ENCODE measurements around the gene RGS17. TPM values are rescaled to one million over a fixed set of nuclear protein-coding genes. Genes with fewer than 3 reads are reported as not detected.

The RGS17 gene
- total RNA-seq, 1 donor from 2014 or later = under 0.01 TPM

- Histone ChIP-seq H3K9me3 (ENCODE audit: control insufficient read depth in 3 of 3, low read length in 3 of 3) (no peaks in the 10 kb centered on the region), H3K9ac (ENCODE audit: low read depth in 1 of 3, low read length in 3 of 3) (no peak overlapping the region), H3K36me3 (ENCODE audit: control insufficient read depth in 3 of 3, insufficient read depth in 3 of 3, low read length in 3 of 3) (no peaks in the 10 kb centered on the region), H3K27ac (ENCODE audit: low read depth, low read length) (no peak overlapping the region), H3K4me3 (ENCODE audit: low read length in 3 of 3) (no peak overlapping the region), H3K4me1 (ENCODE audit: control insufficient read depth in 3 of 3, insufficient read depth in 3 of 3, low read length in 3 of 3) (no peaks in the 10 kb centered on the region), H3K27me3 (ENCODE audit: control insufficient read depth in 3 of 3, insufficient read depth in 3 of 3, low read length in 3 of 3) (no peaks in the 10 kb centered on the region)
Observed at GRCh38 chr6:153069897-153070296, 61.2 kb downstream of the RGS17 start.

- no peak overlapping the region for H3K27ac ChIP-seq (ENCODE audit: low read depth, low read length)
- no peaks in the 10 kb centered on the region for H3K27me3 ChIP-seq (ENCODE audit: control insufficient read depth in 3 of 3, insufficient read depth in 3 of 3, low read length in 3 of 3)
- no peaks in the 10 kb centered on the region for H3K36me3 ChIP-seq (ENCODE audit: control insufficient read depth in 3 of 3, insufficient read depth in 3 of 3, low read length in 3 of 3)
- no peak overlapping the region for H3K4me3 ChIP-seq (ENCODE audit: low read length in 3 of 3)
- H3K9ac ChIP-seq (ENCODE audit: low read depth in 1 of 3, low read length in 3 of 3) = no peak overlapping the region
- no peaks in the 10 kb centered on the region for H3K9me3 ChIP-seq (ENCODE audit: control insufficient read depth in 3 of 3, low read length in 3 of 3)
- H3K4me1 ChIP-seq (ENCODE audit: control insufficient read depth in 3 of 3, insufficient read depth in 3 of 3, low read length in 3 of 3) = no peaks in the 10 kb centered on the region
Observed at GRCh38 chr6:153065222-153065621, 65.9 kb downstream of the RGS17 start.

DNA sequence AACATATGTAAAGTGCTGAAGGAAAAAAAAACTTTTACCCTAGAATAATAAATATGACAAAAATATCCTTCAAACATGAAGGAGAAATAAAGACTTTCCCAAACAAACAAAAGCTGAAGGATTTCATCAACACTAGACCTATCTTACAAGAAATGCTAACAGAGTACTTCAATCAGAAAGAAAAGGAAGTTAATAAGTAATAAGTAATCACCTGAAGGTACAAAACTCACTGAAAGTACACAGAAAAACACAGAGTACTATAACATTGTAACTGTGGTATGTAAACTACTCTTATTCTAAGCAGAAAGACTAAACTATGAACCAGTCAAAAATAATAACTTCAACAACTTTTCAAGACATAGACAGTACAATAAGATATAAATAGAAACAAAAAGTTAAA lies 67.1 kb downstream of the RGS17 start:
- no peak overlapping the region for H3K4me3 ChIP-seq (ENCODE audit: low read length in 3 of 3)
- H3K36me3 ChIP-seq (ENCODE audit: control insufficient read depth in 3 of 3, insufficient read depth in 3 of 3, low read length in 3 of 3) = no peaks in the 10 kb centered on the region
- H3K9ac ChIP-seq (ENCODE audit: low read depth in 1 of 3, low read length in 3 of 3) = no peak overlapping the region
- no peaks in the 10 kb centered on the region for H3K9me3 ChIP-seq (ENCODE audit: control insufficient read depth in 3 of 3, low read length in 3 of 3)
- no peaks in the 10 kb centered on the region for H3K4me1 ChIP-seq (ENCODE audit: control insufficient read depth in 3 of 3, insufficient read depth in 3 of 3, low read length in 3 of 3)
- H3K27ac ChIP-seq (ENCODE audit: low read depth, low read length) = no peak overlapping the region
- no peaks in the 10 kb centered on the region for H3K27me3 ChIP-seq (ENCODE audit: control insufficient read depth in 3 of 3, insufficient read depth in 3 of 3, low read length in 3 of 3)

- no peaks in the 10 kb centered on the region for H3K36me3 ChIP-seq (ENCODE audit: control insufficient read depth in 3 of 3, insufficient read depth in 3 of 3, low read length in 3 of 3)
- no peak overlapping the region for H3K27ac ChIP-seq (ENCODE audit: low read depth, low read length)
- H3K9ac ChIP-seq (ENCODE audit: low read depth in 1 of 3, low read length in 3 of 3) = no peak overlapping the region
- no peaks in the 10 kb centered on the region for H3K4me1 ChIP-seq (ENCODE audit: control insufficient read depth in 3 of 3, insufficient read depth in 3 of 3, low read length in 3 of 3)
- no peaks in the 10 kb centered on the region for H3K9me3 ChIP-seq (ENCODE audit: control insufficient read depth in 3 of 3, low read length in 3 of 3)
- no peak overlapping the region for H3K4me3 ChIP-seq (ENCODE audit: low read length in 3 of 3)
- H3K27me3 ChIP-seq (ENCODE audit: control insufficient read depth in 3 of 3, insufficient read depth in 3 of 3, low read length in 3 of 3) = no peaks in the 10 kb centered on the region
Observed at GRCh38 chr6:153062516-153062915, 68.6 kb downstream of the RGS17 start.

GRCh38 chr6:153059757-153060156 lies 71.3 kb downstream of the RGS17 start:
- H3K27me3 ChIP-seq (ENCODE audit: control insufficient read depth in 3 of 3, insufficient read depth in 3 of 3, low read length in 3 of 3) = no peaks in the 10 kb centered on the region
- no peaks in the 10 kb centered on the region for H3K9me3 ChIP-seq (ENCODE audit: control insufficient read depth in 3 of 3, low read length in 3 of 3)

GRCh38 chr6:153059311-153059710 lies 71.8 kb downstream of the RGS17 start:
- no peaks in the 10 kb centered on the region for H3K36me3 ChIP-seq (ENCODE audit: control insufficient read depth in 3 of 3, insufficient read depth in 3 of 3, low read length in 3 of 3)
- H3K27ac ChIP-seq (ENCODE audit: low read depth, low read length) = no peak overlapping the region
- H3K27me3 ChIP-seq (ENCODE audit: control insufficient read depth in 3 of 3, insufficient read depth in 3 of 3, low read length in 3 of 3) = no peaks in the 10 kb centered on the region
- H3K9me3 ChIP-seq (ENCODE audit: control insufficient read depth in 3 of 3, low read length in 3 of 3) = no peaks in the 10 kb centered on the region
- no peak overlapping the region for H3K4me3 ChIP-seq (ENCODE audit: low read length in 3 of 3)
- H3K4me1 ChIP-seq (ENCODE audit: control insufficient read depth in 3 of 3, insufficient read depth in 3 of 3, low read length in 3 of 3) = no peaks in the 10 kb centered on the region
- H3K9ac ChIP-seq (ENCODE audit: low read depth in 1 of 3, low read length in 3 of 3) = no peak overlapping the region

More at GRCh38 chr6:153059757-153060156, 71.3 kb downstream of the RGS17 start:
- no peak overlapping the region for H3K9ac ChIP-seq (ENCODE audit: low read depth in 1 of 3, low read length in 3 of 3)
- H3K4me1 ChIP-seq (ENCODE audit: control insufficient read depth in 3 of 3, insufficient read depth in 3 of 3, low read length in 3 of 3) = no peaks in the 10 kb centered on the region
- H3K36me3 ChIP-seq (ENCODE audit: control insufficient read depth in 3 of 3, insufficient read depth in 3 of 3, low read length in 3 of 3) = no peaks in the 10 kb centered on the region
- no peak overlapping the region for H3K4me3 ChIP-seq (ENCODE audit: low read length in 3 of 3)
- no peak overlapping the region for H3K27ac ChIP-seq (ENCODE audit: low read depth, low read length)

- no peaks in the 10 kb centered on the region for H3K36me3 ChIP-seq (ENCODE audit: control insufficient read depth in 3 of 3, insufficient read depth in 3 of 3, low read length in 3 of 3)
- no peaks in the 10 kb centered on the region for H3K27me3 ChIP-seq (ENCODE audit: control insufficient read depth in 3 of 3, insufficient read depth in 3 of 3, low read length in 3 of 3)
- H3K9me3 ChIP-seq (ENCODE audit: control insufficient read depth in 3 of 3, low read length in 3 of 3) = no peaks in the 10 kb centered on the region
- no peak overlapping the region for H3K9ac ChIP-seq (ENCODE audit: low read depth in 1 of 3, low read length in 3 of 3)
- H3K4me1 ChIP-seq (ENCODE audit: control insufficient read depth in 3 of 3, insufficient read depth in 3 of 3, low read length in 3 of 3) = no peaks in the 10 kb centered on the region
- no peak overlapping the region for H3K4me3 ChIP-seq (ENCODE audit: low read length in 3 of 3)
- H3K27ac ChIP-seq (ENCODE audit: low read depth, low read length) = no peak overlapping the region
Observed at GRCh38 chr6:153058909-153059308, 72.2 kb downstream of the RGS17 start.

DNA sequence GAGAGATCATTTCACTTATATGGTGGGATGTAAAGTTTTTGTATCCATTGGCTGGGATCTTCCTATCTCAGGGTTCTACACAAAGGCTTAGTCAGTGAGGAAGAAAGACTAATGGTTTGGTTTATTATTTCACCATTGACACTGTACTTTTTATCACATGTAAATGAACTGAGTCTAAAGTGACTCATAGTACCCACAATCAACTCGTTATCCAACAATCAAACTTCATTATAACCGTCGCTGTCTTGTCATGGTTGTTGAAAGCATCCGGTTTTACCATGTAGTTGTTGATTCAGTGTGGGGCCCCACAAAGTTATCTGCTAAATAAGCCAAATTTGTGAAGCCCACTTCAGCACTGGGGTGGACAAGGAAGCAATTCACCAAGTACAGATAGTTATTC lies 72.8 kb downstream of the RGS17 start:
- Histone ChIP-seq H3K4me3 (ENCODE audit: low read length in 3 of 3) (no peak overlapping the region), H3K27ac (ENCODE audit: low read depth, low read length) (no peak overlapping the region), H3K36me3 (ENCODE audit: control insufficient read depth in 3 of 3, insufficient read depth in 3 of 3, low read length in 3 of 3) (no peaks in the 10 kb centered on the region), H3K9ac (ENCODE audit: low read depth in 1 of 3, low read length in 3 of 3) (no peak overlapping the region), H3K9me3 (ENCODE audit: control insufficient read depth in 3 of 3, low read length in 3 of 3) (no peaks in the 10 kb centered on the region), H3K4me1 (ENCODE audit: control insufficient read depth in 3 of 3, insufficient read depth in 3 of 3, low read length in 3 of 3) (no peaks in the 10 kb centered on the region), H3K27me3 (ENCODE audit: control insufficient read depth in 3 of 3, insufficient read depth in 3 of 3, low read length in 3 of 3) (no peaks in the 10 kb centered on the region)

DNA sequence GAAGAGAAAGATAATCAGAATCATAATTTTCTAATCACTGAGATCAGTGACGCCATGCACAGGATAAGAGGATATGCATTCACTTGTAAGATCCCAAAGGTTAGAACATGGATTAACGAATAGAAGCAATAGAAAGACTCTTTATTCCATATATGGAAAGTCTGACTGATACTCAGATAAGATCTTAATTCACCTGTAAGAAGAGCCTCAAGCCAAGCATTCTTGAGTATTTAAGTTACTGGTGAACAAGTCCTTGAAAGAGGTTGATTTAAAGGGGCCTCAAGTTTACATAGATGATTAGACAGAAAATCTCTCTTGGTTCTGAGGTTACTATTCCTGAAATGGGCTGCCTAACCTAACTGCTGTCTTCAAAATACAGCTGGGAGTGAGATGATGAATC lies 74.8 kb downstream of the RGS17 start:
- no peak overlapping the region for H3K4me3 ChIP-seq (ENCODE audit: low read length in 3 of 3)
- no peaks in the 10 kb centered on the region for H3K9me3 ChIP-seq (ENCODE audit: control insufficient read depth in 3 of 3, low read length in 3 of 3)
- H3K36me3 ChIP-seq (ENCODE audit: control insufficient read depth in 3 of 3, insufficient read depth in 3 of 3, low read length in 3 of 3) = no peaks in the 10 kb centered on the region
- no peak overlapping the region for H3K9ac ChIP-seq (ENCODE audit: low read depth in 1 of 3, low read length in 3 of 3)
- H3K4me1 ChIP-seq (ENCODE audit: control insufficient read depth in 3 of 3, insufficient read depth in 3 of 3, low read length in 3 of 3) = no peaks in the 10 kb centered on the region
- H3K27me3 ChIP-seq (ENCODE audit: control insufficient read depth in 3 of 3, insufficient read depth in 3 of 3, low read length in 3 of 3) = no peaks in the 10 kb centered on the region
- no peak overlapping the region for H3K27ac ChIP-seq (ENCODE audit: low read depth, low read length)

- Histone ChIP-seq H3K4me3 (ENCODE audit: low read length in 3 of 3) (no peak overlapping the region), H3K36me3 (ENCODE audit: control insufficient read depth in 3 of 3, insufficient read depth in 3 of 3, low read length in 3 of 3) (no peaks in the 10 kb centered on the region), H3K9me3 (ENCODE audit: control insufficient read depth in 3 of 3, low read length in 3 of 3) (no peaks in the 10 kb centered on the region), H3K27ac (ENCODE audit: low read depth, low read length) (no peak overlapping the region), H3K4me1 (ENCODE audit: control insufficient read depth in 3 of 3, insufficient read depth in 3 of 3, low read length in 3 of 3) (no peaks in the 10 kb centered on the region), H3K27me3 (ENCODE audit: control insufficient read depth in 3 of 3, insufficient read depth in 3 of 3, low read length in 3 of 3) (no peaks in the 10 kb centered on the region), H3K9ac (ENCODE audit: low read depth in 1 of 3, low read length in 3 of 3) (no peak overlapping the region)
Observed at GRCh38 chr6:153051801-153052200, 79.3 kb downstream of the RGS17 start.

- no peak overlapping the region for H3K9ac ChIP-seq (ENCODE audit: low read depth in 1 of 3, low read length in 3 of 3)
- no peak overlapping the region for H3K4me3 ChIP-seq (ENCODE audit: low read length in 3 of 3)
- H3K9me3 ChIP-seq (ENCODE audit: control insufficient read depth in 3 of 3, low read length in 3 of 3) = no peaks in the 10 kb centered on the region
- peaks cover 0 to 3% (median 2%) of the 10 kb centered on the region in 3 donors for H3K4me1 ChIP-seq (ENCODE audit: control insufficient read depth in 3 of 3, insufficient read depth in 3 of 3, low read length in 3 of 3)
- no peaks in the 10 kb centered on the region for H3K27me3 ChIP-seq (ENCODE audit: control insufficient read depth in 3 of 3, insufficient read depth in 3 of 3, low read length in 3 of 3)
- no peak overlapping the region for H3K27ac ChIP-seq (ENCODE audit: low read depth, low read length)
- H3K36me3 ChIP-seq (ENCODE audit: control insufficient read depth in 3 of 3, insufficient read depth in 3 of 3, low read length in 3 of 3) = no peaks in the 10 kb centered on the region
Observed at GRCh38 chr6:153048631-153049030, 82.5 kb downstream of the RGS17 start.

Measured in skeletal muscle tissue (tissue), 4 donors.